Activated naive CD4-positive, alpha-beta T cell treated with anti-CD3 and anti-CD28 coated beads, Interleukin-2, amount 50 U/mL, for 16 hours (primary cell): Measurements from ENCODE around the gene TRMT6.

Experiments used
- DNase-seq: peaks from one replicate; pipeline ENCODE4 v3.0.0-alpha.2; 2020

Gene TRMT6

DNA sequence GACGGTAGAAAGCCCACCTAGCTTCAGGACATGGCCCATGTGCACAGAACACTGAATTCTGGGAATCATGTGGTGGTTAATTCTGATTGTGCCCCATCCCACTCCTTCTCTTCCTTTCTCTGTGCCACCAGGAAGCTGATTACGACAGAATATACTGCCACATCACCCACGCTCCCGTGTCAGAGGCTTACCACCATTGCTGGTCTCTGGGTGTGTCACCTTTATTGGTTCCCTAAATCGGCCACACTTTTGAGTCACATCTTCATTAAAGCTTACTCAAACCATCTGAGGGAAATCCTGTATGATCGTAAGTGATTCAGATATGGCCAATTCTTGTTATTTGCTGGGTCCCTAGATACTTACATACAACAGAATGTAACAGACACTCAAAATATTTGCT, 3.1 kb downstream of the TRMT6 start:
- no peak for DNase-seq

DNA sequence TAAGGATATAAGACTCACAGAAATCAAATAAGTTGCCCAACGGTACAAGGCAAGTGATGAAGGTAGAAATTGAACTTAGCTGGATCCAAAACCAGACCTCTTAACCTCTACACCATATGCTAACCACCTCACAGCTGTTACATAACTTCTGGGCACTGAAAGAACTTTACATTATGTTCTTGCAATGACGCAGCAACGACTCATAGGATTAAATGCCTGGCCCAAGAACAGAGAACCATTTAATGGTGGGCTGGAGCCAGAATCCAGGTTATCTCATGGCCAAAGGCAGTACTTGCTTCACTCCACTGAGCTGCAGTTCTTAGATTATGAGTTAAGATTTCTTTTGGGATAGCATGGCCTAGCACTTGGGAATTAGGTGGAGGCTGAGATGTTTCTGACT, 4.4 kb downstream of the TRMT6 start:
- no peak for DNase-seq

DNA sequence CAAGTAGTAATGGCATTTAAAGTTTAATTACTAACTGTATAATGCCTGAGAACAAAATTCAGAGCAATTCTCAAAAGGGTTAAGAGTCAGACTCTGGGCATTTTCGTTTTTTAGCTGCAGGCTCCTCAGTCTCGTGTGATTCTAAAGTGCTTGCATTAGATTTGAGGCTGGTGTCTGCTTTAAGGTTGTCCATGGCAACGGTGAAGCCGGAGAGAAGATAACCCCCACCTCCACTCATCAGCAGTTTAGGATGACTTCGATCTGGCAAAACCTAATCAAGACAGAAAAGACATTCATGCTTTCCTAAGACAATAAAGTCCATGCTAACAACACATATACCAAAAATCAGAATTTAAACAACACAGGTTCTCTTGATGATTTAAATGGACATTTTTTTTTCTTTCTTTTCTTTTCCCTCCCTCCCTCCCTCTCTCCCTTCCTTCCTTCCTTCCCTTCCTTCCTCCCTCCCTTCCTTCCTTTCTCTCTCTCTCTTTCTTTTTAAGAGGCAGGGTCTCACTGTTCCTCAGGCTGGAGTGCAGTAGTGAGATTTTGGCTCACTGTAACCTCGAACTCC, 11.8 kb downstream of the TRMT6 start:
- no peak for DNase-seq

DNA sequence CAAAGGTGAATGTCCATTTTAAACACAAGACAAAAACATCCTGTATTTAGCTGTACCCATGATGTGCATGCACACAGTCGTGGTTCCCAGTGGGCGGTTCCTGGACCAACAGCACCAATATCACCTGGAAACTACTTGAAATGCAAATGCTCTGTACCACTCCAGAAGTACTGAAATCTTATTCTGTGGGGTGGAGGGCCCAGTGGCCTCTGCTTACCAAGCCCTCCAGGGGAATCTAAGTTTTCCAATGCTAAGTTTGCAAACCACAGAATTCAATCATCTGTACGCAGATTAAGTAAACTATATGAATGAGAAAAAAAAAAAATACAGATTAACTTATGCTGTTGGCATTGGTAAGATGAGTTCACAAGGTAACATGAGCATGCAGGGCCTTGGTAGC, 14.1 kb downstream of the TRMT6 start:
- DNase-seq: no peak

DNA sequence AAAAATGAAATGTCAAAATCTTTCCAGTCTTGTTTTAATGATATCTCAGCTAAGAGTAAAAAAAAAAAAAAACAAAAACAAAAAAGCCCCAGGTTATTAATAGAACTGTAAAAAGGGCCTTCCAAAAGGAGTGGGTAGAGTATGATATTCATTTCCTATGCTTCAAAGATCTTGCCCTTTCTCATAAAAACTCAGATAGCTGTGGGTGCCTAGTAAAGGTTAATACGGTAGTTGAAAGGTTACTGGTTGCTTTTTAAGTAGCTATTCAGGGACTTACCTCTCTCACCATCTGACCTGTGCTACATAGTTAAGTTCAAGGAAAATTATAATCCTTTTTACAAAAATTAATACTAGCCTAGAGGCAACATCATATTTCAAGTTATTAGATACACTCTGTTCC, 14.9 kb downstream of the TRMT6 start:
- no peak for DNase-seq

DNA sequence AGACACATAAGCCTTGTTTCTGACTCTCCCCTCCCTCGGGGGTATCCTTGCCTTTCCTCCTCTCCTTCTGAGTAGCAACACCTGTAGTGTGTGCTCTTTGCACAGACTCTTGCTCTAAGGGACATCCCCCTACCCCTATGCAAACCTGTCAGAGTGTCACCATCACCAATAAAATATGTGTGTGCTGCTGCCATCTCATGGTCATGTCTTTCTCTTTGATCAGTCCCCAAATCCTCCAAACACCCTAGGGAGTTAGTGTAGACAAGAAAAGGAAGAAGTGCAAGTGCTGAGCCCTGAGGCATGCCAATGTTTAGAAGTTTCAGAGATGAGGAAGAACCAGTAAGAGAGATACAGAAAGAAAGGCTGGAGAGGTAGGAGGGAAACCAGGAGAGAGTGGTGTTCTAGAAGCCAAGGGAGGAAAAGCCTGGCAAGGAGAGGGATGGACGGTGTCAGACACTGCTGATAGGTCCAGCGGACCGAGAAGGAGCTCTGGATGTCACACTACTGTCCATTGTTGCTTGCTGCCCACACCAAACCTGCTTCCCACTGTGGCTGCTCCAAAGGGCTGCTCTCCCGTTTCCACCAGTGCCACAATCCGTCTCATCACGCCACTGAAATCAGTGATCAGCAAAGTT, 16.4 kb downstream of the TRMT6 start:
- no peak for DNase-seq

DNA sequence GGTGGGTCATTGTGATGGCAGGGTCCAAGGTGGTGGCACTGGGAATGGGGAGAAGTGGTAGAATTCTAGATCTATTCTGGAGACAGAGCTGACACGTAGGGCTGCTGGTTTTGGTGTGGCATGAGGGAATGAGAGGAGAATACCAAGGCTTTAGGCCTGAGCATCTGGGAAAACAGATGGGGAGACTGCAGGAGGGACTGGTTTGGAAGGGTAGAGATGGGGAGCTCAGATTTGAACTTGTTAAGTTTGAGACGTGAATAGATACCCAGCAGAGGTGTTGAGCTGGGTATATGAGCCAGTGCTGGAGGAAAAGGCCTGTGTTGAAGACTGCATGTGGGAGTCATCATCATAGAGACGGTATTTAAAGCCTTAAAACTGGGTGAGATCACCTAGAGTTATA, 17.5 kb downstream of the TRMT6 start:
- no peak for DNase-seq

DNA sequence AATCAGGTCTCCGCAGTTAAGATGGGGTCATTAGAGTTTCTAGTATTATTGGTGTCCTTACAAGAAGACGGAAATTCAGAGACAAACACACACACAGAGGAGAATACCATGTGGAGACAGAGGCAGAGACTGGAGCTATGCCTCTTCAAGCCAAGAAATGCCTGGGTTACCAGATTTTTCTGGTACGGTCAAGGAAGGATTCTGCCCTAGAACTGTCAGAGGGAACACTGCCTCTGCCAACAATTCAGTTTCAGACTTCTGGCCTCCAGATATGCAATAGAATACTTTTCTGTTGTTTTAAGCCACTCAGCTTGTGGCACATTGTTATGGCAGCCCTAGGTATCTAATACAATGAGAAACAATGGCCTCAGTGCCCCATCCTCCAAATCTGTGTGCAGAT, 18.9 kb downstream of the TRMT6 start:
- no peak for DNase-seq

DNA sequence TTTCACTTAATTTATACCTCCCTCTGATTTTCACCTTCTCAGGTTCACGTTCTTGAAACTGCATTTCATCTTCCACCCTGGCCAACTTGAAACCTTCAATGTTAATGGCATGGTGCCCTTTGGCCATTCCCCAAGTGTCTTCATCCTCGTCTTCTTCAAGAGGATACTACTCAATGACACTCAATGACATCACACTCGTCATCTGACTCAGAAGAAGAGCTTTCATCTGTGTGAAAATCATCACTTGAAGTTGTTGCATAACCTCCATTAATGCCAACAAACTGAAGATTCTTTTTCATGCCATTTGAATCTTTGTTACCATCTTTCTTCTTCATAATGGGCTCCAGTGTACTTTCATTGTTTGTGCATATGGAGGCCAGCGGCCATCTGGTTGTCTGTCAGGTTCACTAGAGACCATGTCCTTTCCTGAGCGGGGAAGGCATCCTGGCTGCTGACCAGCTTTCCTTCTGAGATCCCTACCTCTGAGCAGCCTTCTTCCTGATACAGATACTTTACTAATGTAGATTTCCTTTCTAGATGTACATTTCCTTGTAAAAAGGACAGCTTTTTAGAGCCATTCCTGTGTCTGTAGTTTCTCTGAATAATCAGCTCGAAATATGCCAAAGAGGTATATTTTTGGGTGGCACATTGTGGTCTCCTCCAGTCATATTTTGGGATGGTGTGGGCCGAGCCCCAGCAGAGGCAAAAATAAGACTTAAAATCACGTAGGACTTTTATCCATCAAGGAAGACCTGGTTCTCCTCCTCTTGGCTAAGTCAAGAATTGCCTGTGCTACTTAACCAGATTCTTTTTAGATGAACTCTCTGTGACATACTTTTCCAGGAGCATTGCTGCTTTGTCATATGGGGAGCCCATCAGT, 21.3 kb downstream of the TRMT6 start:
- DNase-seq: no peak

DNA sequence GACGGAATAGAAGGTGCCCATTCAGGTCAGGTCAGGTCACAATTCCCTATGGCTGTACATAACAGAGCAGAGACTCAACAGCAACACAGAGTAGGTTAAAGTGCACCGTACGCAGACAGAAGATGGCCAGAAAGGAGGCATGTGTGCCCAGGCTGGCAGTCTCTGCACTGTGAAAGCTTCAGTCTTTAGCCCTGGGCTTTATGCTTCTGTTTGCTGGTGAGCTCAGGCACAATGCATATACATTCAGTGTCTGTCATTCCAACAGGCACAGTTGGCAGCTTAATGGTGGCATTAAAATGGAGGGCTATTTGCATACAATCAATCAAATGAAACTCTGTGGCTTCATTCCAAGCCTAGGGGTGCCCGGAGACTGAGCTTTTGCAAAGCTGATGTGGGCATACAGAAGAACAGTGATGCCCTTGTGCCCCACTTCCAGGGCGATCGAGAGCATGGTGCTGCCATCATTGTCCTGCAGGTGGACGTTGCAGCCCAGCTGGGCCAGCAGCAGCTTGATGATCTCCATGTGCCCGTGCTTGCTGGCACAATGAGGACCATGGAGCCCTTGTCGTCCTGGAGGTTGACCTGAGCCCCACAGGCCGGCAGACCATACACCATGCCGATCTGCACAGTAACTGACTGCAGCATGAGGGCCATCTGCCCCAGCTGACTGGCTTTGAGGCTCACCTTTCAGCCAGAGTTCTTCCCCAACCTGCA, 22.4 kb downstream of the TRMT6 start:
- no peak for DNase-seq

DNA sequence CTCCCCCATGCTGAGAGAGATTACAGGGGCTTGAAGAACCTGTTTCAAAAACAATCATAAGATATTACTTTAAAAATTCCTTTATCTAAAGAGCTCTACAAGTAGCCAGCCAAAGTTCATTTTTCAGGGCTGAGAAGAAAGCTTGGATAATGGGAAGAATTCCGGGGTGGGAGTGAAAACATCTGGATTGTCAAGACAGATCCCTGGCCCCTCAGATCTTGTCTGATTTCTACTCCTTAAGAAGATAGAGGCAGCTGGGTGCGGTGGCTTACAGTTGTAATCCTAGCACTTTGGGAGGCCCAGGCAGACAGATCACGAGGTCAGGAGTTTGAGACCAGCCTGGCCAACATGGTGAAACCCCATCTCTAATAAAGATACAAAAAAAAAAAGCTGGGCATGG, 24.8 kb downstream of the TRMT6 start:
- DNase-seq: no peak

DNA sequence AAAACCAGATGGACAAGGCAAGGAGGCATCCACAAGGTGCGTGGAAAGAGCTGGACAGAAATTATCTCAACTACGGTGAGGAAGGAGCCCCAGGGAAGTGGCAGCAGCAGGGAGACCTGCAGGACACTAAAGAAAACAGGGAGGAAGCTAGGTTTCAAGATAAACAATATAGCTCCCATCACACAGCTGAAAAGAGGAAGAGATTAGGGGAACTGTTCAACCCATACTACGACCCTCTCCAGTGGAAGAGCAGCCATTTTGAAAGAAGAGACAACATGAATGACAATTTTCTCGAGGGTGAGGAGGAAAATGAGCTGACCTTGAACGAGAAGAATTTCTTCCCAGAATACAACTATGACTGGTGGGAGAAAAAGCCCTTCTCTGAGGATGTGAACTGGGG, 26.8 kb downstream of the TRMT6 start:
- DNase-seq: no peak

DNA sequence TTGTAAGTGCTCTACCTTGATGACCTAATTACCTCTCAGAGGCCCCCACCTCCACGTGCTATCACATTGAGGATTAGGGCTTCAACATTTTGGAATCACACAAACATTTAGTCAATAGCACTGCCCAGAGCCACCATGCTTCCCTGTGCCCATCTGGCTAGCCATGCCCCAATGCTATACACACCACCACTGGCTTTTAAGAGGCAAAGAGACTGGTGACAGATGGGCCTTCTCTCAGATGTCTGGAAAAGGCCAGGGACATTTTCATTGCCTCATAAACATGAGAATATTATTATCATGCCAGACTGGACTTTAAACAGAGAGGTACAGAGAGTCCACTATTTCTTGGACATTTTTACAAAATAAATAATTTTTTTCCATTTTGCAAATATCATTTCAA, 29.8 kb downstream of the TRMT6 start:
- no peak for DNase-seq

DNA sequence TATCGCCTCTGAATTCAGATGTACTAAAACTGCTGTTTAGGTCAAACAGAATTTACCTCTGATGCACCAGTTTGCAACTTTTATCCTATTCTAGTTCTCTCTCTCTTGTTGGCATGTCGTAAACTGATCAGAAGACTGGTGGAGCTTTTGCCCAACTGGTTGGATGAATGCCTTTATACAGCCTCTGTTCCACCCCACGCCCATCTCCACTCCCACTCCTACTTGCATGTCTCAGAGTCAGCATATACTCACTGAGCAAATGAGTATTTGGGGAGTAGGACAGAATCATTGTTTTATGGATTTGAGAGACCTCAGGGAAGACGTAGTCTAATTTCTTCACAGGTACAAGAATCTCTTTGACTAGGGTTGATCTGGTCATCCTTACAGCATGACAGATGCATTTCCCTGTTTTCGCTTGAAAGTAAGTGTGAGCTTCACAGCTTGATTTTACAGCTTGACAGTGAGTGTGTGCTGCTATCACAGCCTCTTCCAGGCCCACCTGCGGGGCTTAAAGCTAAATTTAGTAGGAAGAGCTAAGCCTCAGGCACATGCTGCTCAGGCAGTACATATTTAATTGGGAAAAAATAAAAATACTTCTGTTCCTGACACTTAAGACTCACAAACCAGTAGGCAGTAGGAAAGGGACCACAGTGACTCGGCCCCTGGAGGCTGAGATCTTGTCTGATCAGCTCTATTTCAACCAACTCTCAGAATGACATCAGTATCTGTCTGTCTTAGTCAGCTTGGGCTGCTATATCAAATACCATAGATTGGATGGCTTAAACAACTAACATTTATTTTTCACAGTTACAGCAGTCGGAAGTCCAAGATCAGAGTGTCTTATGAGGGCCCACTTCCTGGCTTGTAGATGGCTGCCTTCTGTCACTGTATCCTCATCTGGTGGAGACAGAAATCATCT, 30.4 kb downstream of the TRMT6 start:
- no peak for DNase-seq

DNA sequence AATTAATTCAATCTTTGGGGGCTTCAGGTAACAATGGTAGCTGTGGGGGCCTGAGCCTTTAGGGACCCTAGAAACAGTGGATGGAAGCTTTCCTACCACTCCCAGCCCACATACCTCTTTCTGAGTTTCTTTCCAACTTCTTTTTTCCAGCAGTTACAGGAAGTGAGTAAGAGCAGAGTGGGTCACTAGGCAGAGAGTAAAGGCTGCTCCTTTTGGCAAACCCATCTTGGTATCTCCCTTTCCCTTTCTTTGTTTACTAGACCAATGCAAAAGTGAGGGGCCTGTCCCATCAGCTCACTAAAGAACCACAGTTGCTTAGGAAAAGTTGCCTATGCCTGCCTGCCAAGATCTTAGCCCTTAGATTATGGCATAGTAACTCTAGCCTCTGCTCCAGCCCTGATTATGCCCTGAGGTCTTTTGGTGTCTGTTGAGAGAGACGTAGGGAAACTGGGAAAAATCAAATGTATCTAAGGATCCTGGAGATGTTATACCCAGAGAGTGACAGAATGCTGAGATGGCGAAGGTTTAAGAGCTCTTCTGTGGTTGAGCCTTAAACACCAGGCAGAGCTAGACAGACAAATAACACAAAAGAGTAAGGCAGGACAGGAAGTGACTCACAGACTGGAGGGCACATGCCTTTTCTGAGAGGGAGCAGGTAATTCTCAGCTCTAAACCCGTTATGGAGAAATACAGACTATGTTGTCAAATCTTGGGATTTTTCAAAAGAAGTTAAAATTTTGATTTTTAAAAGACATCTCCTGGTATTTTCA, 31.3 kb downstream of the TRMT6 start:
- no peak for DNase-seq

DNA sequence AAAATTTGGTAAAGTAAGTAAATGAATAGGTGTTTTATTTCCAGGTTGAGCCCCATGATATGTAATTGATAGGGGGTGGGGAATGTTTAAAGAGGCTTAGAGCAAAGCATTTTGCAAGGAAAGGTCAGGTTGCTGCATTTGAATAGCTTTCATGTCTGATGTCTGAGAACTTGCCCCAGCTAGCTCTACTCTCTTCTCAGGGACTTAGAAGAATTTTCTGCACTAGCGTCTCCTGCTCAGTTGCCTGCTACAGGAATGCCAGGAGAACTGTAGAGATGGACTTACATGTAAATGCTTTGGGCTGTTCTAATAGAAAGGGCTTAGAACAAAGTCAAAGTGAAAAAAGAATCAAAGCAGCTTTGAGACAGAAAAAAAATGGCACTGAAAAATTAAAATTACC, 35.5 kb downstream of the TRMT6 start:
- DNase-seq: no peak

DNA sequence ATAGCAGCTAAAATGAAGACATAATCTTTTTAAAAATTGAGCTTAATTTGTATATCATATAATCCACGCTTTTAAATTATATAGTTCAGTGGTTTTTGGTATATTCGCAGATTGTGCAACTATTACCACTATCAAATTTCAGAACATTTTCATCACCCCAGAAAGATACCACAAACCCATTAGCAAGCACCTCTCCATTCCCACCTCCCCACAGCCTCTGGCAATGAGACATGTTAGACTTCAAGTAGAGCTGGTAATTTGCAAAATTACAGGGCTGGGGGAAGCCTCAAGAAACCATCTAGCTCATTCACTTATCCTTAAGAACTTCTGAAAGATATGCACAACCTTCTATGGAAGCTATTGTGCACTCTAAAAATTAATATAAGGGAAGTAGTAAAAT, 37.2 kb downstream of the TRMT6 start:
- DNase-seq: no peak

DNA sequence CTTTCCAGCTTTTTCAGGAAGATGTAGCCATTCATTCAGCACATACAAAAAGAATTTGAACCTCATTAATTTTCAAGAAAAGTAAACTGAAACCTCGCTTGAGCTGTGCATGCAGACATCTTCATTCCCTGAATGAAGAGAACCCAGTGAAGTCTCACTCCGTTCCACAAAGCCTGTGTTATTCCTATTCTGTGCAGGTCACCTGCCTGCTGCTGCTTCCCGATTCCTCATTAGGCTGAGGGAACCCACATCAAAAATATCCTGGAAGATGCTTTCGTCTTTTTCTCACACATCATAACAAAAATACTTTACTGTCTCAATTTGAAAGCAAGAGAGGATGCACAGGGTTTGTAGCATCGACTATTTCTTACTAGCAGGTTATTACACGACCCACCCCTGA, 40.1 kb downstream of the TRMT6 start:
- no peak for DNase-seq

DNA sequence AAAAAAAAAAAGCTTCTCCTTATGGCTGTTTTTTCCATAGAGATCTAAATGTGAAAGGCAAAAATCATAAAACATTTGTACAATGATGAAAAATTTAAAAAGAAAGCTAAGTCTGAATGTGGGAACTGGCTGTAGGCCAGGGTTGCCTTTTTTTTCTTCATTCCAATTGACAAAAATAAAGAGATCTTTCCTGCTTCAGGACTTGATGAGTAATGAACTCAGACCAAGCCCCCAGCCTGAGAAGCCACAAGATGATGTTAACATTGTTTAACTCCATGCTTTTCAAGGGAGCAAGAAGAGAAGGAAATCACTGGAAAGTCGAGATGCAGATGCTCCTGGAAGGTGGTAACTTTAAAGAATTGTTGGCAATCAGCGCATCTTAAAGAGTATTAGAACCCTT, 41.4 kb downstream of the TRMT6 start:
- DNase-seq: no peak

DNA sequence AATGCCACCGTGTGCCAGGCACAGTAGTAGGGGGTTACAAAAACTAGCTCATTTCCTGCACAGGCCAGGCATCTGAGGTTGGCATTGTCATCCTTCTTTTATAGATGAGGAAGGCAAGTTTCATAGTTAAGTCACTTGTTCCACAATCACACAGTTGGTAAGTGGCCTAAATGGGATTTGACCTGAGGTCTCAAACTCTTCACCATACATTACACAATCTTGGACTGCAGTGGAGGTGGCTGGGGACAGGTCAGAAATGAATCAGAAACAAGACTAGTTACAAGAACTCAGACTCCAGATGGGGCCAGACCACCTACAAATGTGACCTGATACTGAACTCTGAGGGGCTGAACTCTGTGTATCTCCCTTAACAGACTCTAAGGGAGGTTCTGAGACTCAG, 49.4 kb downstream of the TRMT6 start:
- no peak for DNase-seq

DNA sequence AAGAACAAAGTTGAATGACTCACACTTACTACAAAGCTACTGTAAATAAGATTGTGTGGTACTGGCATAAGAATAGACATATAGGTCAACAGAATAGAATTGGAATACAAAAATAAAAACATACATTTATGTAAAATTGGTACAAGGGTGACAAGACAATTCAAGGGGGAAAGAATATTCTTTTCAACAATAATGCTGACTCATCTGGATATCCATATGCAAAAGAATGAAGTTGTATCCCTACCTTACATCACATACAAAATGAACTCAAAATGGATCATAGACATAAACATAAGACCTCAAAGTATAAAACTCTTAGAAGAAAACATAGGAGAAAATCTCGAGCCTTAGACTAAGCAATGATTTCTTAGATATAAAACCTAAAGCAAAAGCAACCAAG, 50.9 kb downstream of the TRMT6 start:
- no peak for DNase-seq

DNA sequence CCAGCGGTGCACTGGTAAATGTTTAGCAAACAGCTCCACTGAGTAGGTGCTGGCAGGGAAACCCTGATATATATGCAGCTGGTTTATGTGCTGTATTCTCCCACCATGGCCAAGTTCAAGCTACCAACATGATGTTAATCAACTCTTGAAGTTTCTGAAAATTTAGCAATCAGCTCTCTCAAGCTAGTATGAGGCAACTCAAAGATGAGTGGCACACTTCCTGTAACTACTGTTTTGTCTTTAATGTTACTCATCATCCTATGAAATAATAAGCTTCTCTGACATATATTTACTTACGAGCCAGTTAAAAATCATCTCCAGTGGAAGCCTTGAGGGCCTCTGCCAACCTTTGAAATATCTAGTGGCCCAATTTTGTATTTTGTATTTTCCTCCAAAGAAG, 54.7 kb downstream of the TRMT6 start:
- DNase-seq: no peak
